ENCODE measurements around the gene CUEDC1. TPM values are rescaled to one million over a fixed set of nuclear protein-coding genes. Genes with fewer than 3 reads are reported as not detected.
A peak's percentile ranks its signal among the peaks of the same experiment; 100 is the strongest.

The CUEDC1 gene
- total and polyA plus RNA-seq, 2 of the 4 experiments (the other 2 are of a cell fraction): 4.1 to 21.2 TPM

DNA sequence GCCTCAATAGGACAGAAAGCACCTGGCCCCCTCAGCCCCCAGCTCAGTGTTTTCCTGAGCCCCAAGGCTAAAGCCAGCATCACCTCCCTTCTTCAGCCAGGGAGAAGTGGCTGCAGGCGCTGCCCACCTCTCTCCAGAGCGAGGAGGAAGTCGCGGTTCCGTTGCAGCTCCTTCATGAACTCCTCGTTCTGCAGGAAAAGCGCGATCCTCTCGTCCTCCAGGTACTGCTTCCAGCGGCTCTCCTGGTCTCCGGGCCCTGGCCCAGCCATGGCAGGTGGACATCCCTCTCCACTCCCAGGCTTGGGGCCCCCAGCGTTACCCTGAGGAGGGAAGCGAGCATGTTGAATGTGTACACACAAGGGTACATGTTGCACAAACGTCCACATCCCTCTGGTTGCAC lies 82.7 kb downstream of the CUEDC1 start:
- Histone ChIP-seq H3K56ac (ENCODE audit: extremely low read depth, insufficient read depth, low read length) (no peak overlapping the region), H3K9me1 (ENCODE audit: insufficient read depth, low read length) (peaks cover 41% of the 10 kb centered on the region), H3K27ac (ENCODE audit: insufficient read depth, low read length) (no peak overlapping the region), H3K4ac (ENCODE audit: low read depth, low read length) (peak overlapping the region; percentile 100), H3K4me1 (ENCODE audit: control insufficient read depth, insufficient read depth, low read length) (peaks cover 57% of the 10 kb centered on the region), H2BK20ac (ENCODE audit: low read depth, low read length) (no peak overlapping the region), H3K14ac (replicated peaks; ENCODE audit: low read depth, low read length) (0 out of 2 replicates have a peak overlapping the region, but pooled peaks have one; percentile 11), H3K4me2 (ENCODE audit: low read depth, low read length) (no peak overlapping the region), H3K18ac (ENCODE audit: low read depth, low read length) (no peak overlapping the region), H3K27me3 (ENCODE audit: control insufficient read depth, insufficient read depth, low read length) (no peaks in the 10 kb centered on the region), H2AK5ac (ENCODE audit: low read depth, low read length) (peak overlapping the region; percentile 100; the same call in 1 of the 2 replicates), H4K91ac (ENCODE audit: insufficient read depth, low read depth, low read length) (peak overlapping the region; percentile 99), H3K36me3 (ENCODE audit: control insufficient read depth, insufficient read depth, low read length) (peaks cover 28% of the 10 kb centered on the region), H3K23ac (ENCODE audit: low read depth, low read length) (no peak overlapping the region), H2BK120ac (ENCODE audit: low read depth, low read length) (no peak overlapping the region), H3K4me3 (ENCODE audit: insufficient read depth, low read depth, low read length) (no peak overlapping the region), H4K5ac (ENCODE audit: low read depth, low read length) (no peak overlapping the region), H3K9ac (ENCODE audit: low read depth, low read length) (no peak overlapping the region), H3K9me3 (ENCODE audit: control insufficient read depth, insufficient read depth, low read length) (no peaks in the 10 kb centered on the region), H4K8ac (ENCODE audit: low read depth in 2 of 2, low read length in 2 of 2) (peak overlapping the region in 1 of 2 experiments; percentile 39; a peak in 1 of 4 replicates), H2AK9ac (replicated peaks; ENCODE audit: low read depth, low read length, poor library complexity) (no peak overlapping the region), H4K20me1 (ENCODE audit: insufficient read depth, low read length) (no peaks in the 10 kb centered on the region), H2AFZ (replicated peaks; ENCODE audit: low read length, poor library complexity) (no peak overlapping the region), H2BK15ac (ENCODE audit: low read depth, low read length) (no peak overlapping the region), H3K79me1 (ENCODE audit: low read depth in 1 of 2, low read length in 2 of 2) (peaks cover 15 to 62% of the 10 kb centered on the region in 2 experiments), H2BK5ac (ENCODE audit: low read depth, low read length, poor library complexity, severe bottlenecking) (peak overlapping the region; percentile 98)
- TF ChIP-seq MAZ (IDR thresholded peaks at IDR 0.05; ENCODE audit: borderline replicate concordance, low read depth, low read length): no peak
- no peak for TF ChIP-seq RCOR1 (IDR thresholded peaks at IDR 0.05; ENCODE audit: insufficient replicate concordance, low read length)
- no peak for TF ChIP-seq SMC3 (IDR thresholded peaks at IDR 0.05; ENCODE audit: low read depth, low read length)
- TF ChIP-seq MXI1 (IDR thresholded peaks at IDR 0.05; ENCODE audit: borderline replicate concordance, low read depth, low read length): no peak
- TF ChIP-seq RAD21 (IDR thresholded peaks at IDR 0.05; ENCODE audit: low read length): no peak
- in situ Hi-C loops (cut with MboI; ENCODE audit: low sequenced_read_pairs) (loop anchor here (25.0 kb wide), 1 partner anchor 465 kb away; the partner anchor contains the start of gene TSPOAP1), intact Hi-C loops (cut with micrococcal nuclease) (no loop called here), dilution Hi-C loops (cut with HindIII; ENCODE audit: low sequenced_read_pairs, unreplicated experiment) (loop anchor here (25.0 kb wide), 1 partner anchor 115 kb away; the partner anchor contains the start of gene VEZF1)
- POLR2A ChIA-PET (ENCODE audit: unreplicated experiment): interaction anchor here (0.6 kb wide), 1 partner anchor 77 kb away, joined by 5 read pairs; no protein-coding TSS in a partner anchor
- ATAC-seq (ENCODE audit: low read depth): no peak
- CTCF ChIA-PET: no interaction called here
- no peak for DNase-seq
- no TSS peak for BruUV-seq (replicated peaks)
- WGBS, 2 experiments (ENCODE audit: extremely low coverage in 2 of 2, insufficient read length in 1 of 2): 80% methylated on average over 1 of the region's 14 CpGs; no CpG with 5 or more reads in 1 of the 2 experiments

Data from IMR-90 (cell line).